Subcutaneous abdominal adipose tissue (tissue), 5 donors: Measurements from ENCODE around the gene ZNF692.

Experiments used
- H3K27ac ChIP-seq: one replicate; pipeline ENCODE4 v1.7.0; 2013; ENCODE audit warnings: low read depth, mild to moderate bottlenecking, inconsistent platforms, low read length, moderate library complexity
- H3K27me3 ChIP-seq, 5 donors: one replicate each; pipeline ENCODE4 v1.7.0; 2013; ENCODE audit warnings: low read length in 5 of 5, inconsistent platforms in 1 of 5; ENCODE audit not compliant: control insufficient read depth in 5 of 5, insufficient read depth in 4 of 5
- H3K36me3 ChIP-seq, 5 donors: one replicate each; pipeline ENCODE4 v1.7.0; 2013; ENCODE audit warnings: low read length in 5 of 5; ENCODE audit not compliant: control insufficient read depth in 5 of 5, insufficient read depth in 5 of 5
- H3K4me1 ChIP-seq, 5 donors: one replicate each; pipeline ENCODE4 v1.7.0; 2013; ENCODE audit warnings: low read length in 5 of 5, mild to moderate bottlenecking in 3 of 5, moderate library complexity in 1 of 5; ENCODE audit not compliant: control insufficient read depth in 5 of 5, insufficient read depth in 5 of 5
- H3K4me3 ChIP-seq, 5 donors: one replicate each; pipeline ENCODE4 v1.7.0; 2013; ENCODE audit warnings: low read length in 5 of 5, low read depth in 1 of 5
- H3K9ac ChIP-seq, 5 donors: one replicate each; pipeline ENCODE4 v1.7.0; 2013; ENCODE audit warnings: low read length in 5 of 5, mild to moderate bottlenecking in 4 of 5, moderate library complexity in 3 of 5
- H3K9me3 ChIP-seq, 5 donors: one replicate each; pipeline ENCODE4 v1.7.0; 2013; ENCODE audit warnings: low read length in 5 of 5; ENCODE audit not compliant: control insufficient read depth in 5 of 5
- donor health status: healthy.
- donor health status: healthy.
- donor health status: healthy.
- donor health status: healthy.
- donor health status: healthy.

The ZNF692 gene

DNA sequence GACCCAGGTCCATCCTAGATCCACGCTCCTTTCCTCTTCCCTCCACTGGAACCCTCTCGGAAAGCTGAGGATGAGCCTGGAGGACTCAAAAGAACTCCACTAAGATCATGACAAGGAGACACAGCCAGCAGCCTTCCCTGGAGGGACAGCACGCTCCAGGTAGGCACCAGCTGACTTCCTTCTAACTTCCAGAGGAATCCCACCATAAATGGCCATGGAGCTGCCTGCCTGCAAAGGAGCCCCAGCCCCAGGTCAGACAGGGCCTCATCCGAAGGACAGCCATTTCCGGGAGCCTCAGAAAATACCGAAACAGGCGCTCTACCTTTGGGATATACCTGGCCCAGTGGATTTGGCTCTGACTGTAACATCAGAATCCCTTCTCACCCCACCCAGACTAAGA, 37.2 kb downstream of the ZNF692 start:
- no peaks in the 10 kb centered on the region for H3K27me3 ChIP-seq
- peaks cover 3 to 61% (median 29%) of the 10 kb centered on the region in 5 donors for H3K36me3 ChIP-seq
- H3K9me3 ChIP-seq: no peaks in the 10 kb centered on the region
- H3K4me3 ChIP-seq: no peak overlapping the region
- peaks cover 16 to 73% (median 62%) of the 10 kb centered on the region in 5 donors for H3K4me1 ChIP-seq
- H3K27ac ChIP-seq: no peak overlapping the region
- peak overlapping the region in 1 of 5 donors; percentile 2 for H3K9ac ChIP-seq

DNA sequence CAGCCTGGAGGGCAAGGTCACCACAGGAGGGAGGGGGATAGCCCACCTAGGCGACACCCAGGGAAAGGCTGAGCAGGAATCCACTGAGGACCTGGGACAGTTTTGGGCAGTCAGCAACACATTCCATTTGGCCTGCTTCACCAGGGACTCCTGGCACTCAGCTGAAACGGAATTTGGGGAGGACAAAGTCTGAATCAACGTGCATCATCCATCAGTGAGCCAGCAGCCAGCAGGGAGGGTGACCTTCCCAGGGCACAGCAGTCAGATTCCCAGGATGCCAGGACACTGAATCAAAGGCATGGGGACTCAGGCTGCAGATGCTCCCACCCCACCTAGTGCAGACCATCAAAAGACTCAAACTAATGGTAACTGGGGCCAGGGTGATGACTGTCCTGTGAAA, 37.8 kb downstream of the ZNF692 start:
- Histone ChIP-seq H3K27me3 (no peaks in the 10 kb centered on the region), H3K4me1 (peaks cover 16 to 68% (median 58%) of the 10 kb centered on the region in 5 donors), H3K4me3 (no peak overlapping the region), H3K36me3 (peaks cover 3 to 66% (median 35%) of the 10 kb centered on the region in 5 donors), H3K9me3 (no peaks in the 10 kb centered on the region), H3K9ac (peak overlapping the region in 1 of 5 donors; percentile 2), H3K27ac (no peak overlapping the region)

- Histone ChIP-seq H3K27ac (no peak overlapping the region), H3K4me1 (peaks cover 15 to 64% (median 55%) of the 10 kb centered on the region in 5 donors), H3K36me3 (peaks cover 6 to 76% (median 44%) of the 10 kb centered on the region in 5 donors), H3K4me3 (no peak overlapping the region), H3K9ac (peak overlapping the region in 1 of 5 donors; percentile 15), H3K9me3 (no peaks in the 10 kb centered on the region), H3K27me3 (no peaks in the 10 kb centered on the region)
Observed at GRCh38 chr1:248820041-248820585, 38.8 kb downstream of the ZNF692 start.

DNA sequence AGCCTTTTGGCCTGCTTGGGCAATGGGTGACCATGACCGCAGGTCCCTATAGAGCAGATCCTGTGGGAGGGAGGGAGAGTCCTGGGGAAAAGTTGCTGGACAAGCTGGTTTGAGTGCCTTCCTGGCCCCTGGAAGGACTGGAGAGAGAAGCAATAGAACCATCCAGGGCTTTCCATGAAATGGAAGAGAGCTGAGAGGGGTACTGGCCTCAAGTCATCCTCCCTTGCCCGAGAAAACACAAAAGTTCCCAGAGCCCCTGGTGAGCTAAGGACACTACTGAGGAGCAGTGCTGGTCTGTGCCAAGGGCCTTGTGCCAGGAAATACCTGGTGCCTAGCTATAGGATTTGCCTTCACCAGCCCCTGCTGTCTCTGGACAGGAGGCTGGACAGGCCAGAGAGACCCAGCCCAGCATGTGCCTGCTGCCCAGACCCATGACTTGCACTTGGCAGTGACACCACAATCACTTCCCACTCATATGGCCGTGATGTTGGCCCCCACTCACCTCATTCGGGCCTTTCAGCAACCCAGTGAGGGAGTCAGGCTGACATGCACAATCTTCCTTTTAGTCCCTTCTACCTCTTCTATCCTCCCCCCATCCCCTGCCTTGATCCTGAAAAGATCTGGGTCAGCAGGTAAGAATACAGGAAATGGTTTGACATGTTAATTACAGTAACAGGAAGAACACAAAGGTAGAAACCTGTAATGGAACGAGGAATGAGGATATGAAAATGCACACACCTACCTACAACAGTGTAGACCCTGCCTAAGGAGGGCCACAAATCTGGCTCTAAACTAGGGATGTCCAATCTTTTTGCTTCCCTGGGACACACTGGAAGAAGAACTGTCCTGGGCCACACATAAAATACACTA, 40.1 kb downstream of the ZNF692 start:
- no peak overlapping the region for H3K4me3 ChIP-seq
- H3K9me3 ChIP-seq: no peaks in the 10 kb centered on the region
- no peak overlapping the region for H3K27ac ChIP-seq
- no peaks in the 10 kb centered on the region for H3K27me3 ChIP-seq
- H3K4me1 ChIP-seq: peaks cover 7 to 50% (median 41%) of the 10 kb centered on the region in 5 donors
- peaks cover 13 to 81% (median 56%) of the 10 kb centered on the region in 5 donors for H3K36me3 ChIP-seq
- peak overlapping the region in 1 of 5 donors; percentile 40 for H3K9ac ChIP-seq

GRCh38 chr1:248817065-248817464, 41.8 kb downstream of the ZNF692 start:
- Histone ChIP-seq H3K4me3 (no peak overlapping the region), H3K9ac (no peak overlapping the region), H3K4me1 (peaks cover 3 to 33% (median 26%) of the 10 kb centered on the region in 5 donors), H3K27me3 (no peaks in the 10 kb centered on the region), H3K27ac (no peak overlapping the region), H3K36me3 (peaks cover 10 to 85% (median 69%) of the 10 kb centered on the region in 5 donors), H3K9me3 (no peaks in the 10 kb centered on the region)

DNA sequence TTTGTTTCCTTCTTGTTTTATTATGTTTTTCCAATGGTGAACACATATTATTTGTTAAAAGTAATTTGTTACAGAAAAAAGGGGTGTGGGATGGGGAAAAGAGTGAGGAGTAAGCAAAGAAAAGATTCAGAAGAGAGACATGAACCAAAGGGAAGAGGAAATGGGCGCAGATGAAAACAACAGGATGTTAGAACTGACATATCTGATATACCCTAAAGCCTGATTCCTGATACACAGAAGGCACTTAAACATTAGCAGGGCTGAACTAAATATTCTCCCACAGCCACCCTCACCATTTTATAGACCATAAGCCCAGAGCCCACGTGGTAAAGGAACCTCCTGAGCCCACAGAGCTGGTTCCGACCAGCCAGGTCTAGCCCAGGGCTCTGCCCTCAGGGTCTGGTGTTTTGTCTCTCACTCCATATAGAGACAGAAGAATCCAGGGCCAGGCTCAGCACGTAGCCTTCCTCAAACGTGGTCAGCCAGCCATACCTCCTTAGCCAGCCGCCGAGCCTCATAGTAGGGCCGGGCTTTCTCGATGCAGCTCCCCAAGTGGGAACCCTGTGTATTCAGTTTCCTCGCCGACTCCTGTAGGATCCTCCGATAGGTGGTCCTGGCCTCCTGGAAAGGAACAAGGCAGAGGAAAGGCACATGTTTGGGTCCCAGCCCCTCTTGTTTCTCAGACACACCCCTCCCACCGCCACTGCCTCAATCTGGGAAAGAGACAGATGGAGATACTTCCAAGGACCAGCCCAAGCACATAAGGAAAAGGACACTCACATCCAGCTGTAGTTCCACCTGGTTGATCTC, 42.6 kb downstream of the ZNF692 start:
- H3K9me3 ChIP-seq: no peaks in the 10 kb centered on the region
- peaks cover 3 to 31% (median 21%) of the 10 kb centered on the region in 5 donors for H3K4me1 ChIP-seq
- no peak overlapping the region for H3K27ac ChIP-seq
- peaks cover 10 to 85% (median 72%) of the 10 kb centered on the region in 5 donors for H3K36me3 ChIP-seq
- H3K4me3 ChIP-seq: no peak overlapping the region
- no peaks in the 10 kb centered on the region for H3K27me3 ChIP-seq
- H3K9ac ChIP-seq: no peak overlapping the region

DNA sequence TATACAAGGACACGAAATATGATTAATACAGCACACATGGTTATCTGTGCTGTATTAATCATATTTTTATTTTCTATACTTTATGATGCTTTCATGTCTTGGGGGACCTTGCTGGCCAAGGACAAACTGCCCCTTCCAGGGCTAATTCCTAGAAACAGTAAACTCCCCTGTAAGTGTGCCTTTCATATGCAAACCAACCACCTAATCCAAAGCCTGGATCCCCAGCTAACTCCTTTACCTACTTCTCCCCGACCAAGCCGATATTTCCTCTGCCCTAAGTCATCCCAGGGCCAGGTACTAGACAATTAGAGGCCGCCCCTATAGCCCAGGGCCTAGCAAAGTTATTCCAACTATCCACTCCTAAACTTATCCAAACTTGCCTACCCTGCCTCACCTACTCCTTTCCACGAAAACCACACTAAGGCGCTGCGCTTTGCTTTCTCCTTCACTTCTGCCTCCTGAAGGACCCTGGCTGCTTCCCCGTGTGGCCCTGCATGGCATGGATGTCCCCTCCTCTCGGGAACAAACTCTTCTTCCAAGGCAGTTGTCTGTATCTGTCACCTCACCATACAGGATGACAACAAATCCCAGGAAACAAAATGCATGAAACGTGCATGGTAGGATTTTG, 43.4 kb downstream of the ZNF692 start:
- Histone ChIP-seq H3K9ac (no peak overlapping the region), H3K27ac (no peak overlapping the region), H3K36me3 (peaks cover 10 to 81% (median 67%) of the 10 kb centered on the region in 5 donors), H3K9me3 (no peaks in the 10 kb centered on the region), H3K4me3 (no peak overlapping the region), H3K27me3 (no peaks in the 10 kb centered on the region), H3K4me1 (peaks cover 6 to 31% (median 21%) of the 10 kb centered on the region in 5 donors)

- H3K36me3 ChIP-seq: peaks cover 10 to 74% (median 62%) of the 10 kb centered on the region in 5 donors
Observed at GRCh38 chr1:248814351-248814750, 44.5 kb downstream of the ZNF692 start.

GRCh38 chr1:248813546-248813945, 45.3 kb downstream of the ZNF692 start:
- Histone ChIP-seq H3K9ac (no peak overlapping the region), H3K36me3 (peaks cover 10 to 71% (median 62%) of the 10 kb centered on the region in 5 donors), H3K27ac (no peak overlapping the region), H3K4me3 (no peak overlapping the region), H3K27me3 (no peaks in the 10 kb centered on the region), H3K9me3 (no peaks in the 10 kb centered on the region), H3K4me1 (peaks cover 6 to 33% (median 17%) of the 10 kb centered on the region in 5 donors)

More at GRCh38 chr1:248814351-248814750, 44.5 kb downstream of the ZNF692 start:
- H3K27ac ChIP-seq: no peak overlapping the region
- H3K4me3 ChIP-seq: no peak overlapping the region
- H3K9me3 ChIP-seq: no peaks in the 10 kb centered on the region
- no peaks in the 10 kb centered on the region for H3K27me3 ChIP-seq
- H3K9ac ChIP-seq: no peak overlapping the region
- peaks cover 6 to 37% (median 23%) of the 10 kb centered on the region in 5 donors for H3K4me1 ChIP-seq
